SU-DHL-6 (cell line): ENCODE data around the gene POU5F1.
"Not testable (repeated sequence)": the region's sequence is repeated elsewhere in the genome, so short reads cannot be mapped to it uniquely, and the experiment has no call there.

Source experiments
- EZH2phosphoT487 ChIP-seq: fragments of 200-600 bp; sonication (generic), shearing (Covaris generic); conservative IDR thresholded peaks from 2 replicates; pipeline ENCODE4 v1.6.1; 2018; ENCODE audit warnings: mild to moderate bottlenecking, antibody characterized with exemption, low read length, moderate library complexity, mixed read lengths
- TF ChIP-seq, protein P1 (sequence below): fragments of 200-600 bp; sonication (generic); IDR thresholded peaks from one replicate; pipeline ENCODE4 v1.5.1; 2017; ENCODE audit warnings: antibody characterized with exemption, mild to moderate bottlenecking, low read length, moderate library complexity; ENCODE audit not compliant: insufficient read depth, poor library complexity, severe bottlenecking

- TF ChIP-seq, protein P1, sequence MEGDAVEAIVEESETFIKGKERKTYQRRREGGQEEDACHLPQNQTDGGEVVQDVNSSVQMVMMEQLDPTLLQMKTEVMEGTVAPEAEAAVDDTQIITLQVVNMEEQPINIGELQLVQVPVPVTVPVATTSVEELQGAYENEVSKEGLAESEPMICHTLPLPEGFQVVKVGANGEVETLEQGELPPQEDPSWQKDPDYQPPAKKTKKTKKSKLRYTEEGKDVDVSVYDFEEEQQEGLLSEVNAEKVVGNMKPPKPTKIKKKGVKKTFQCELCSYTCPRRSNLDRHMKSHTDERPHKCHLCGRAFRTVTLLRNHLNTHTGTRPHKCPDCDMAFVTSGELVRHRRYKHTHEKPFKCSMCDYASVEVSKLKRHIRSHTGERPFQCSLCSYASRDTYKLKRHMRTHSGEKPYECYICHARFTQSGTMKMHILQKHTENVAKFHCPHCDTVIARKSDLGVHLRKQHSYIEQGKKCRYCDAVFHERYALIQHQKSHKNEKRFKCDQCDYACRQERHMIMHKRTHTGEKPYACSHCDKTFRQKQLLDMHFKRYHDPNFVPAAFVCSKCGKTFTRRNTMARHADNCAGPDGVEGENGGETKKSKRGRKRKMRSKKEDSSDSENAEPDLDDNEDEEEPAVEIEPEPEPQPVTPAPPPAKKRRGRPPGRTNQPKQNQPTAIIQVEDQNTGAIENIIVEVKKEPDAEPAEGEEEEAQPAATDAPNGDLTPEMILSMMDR: not testable (repeated sequence)
- not testable (repeated sequence) for TF ChIP-seq EZH2phosphoT487
Observed at GRCh38 chr6:31169858-31170599, 453 bp downstream of the POU5F1 start.
